Thyroid gland (tissue), 4 donors: Measurements from ENCODE around the gene WBP1L. TPM values are rescaled to one million over a fixed set of nuclear protein-coding genes. Genes with fewer than 3 reads are reported as not detected.

Experiments
- DNase-seq, 2 donors: peaks; one replicate each; pipeline ENCODE4 v3.0.0-alpha.2; 2019
- H3K27ac ChIP-seq, 3 donors: fragments of 200-600 bp; sonication (generic); 1 replicate in 2 of 3; 2 replicates in 1 of 3; pipeline ENCODE4 v1.5.1; 2016 to 2019; ENCODE audit warnings: mild to moderate bottlenecking in 1 of 3, moderate library complexity in 1 of 3
- H3K27me3 ChIP-seq: fragments of 200-600 bp; sonication (generic); one replicate; pipeline ENCODE4 v1.5.1; 2019
- H3K36me3 ChIP-seq, 2 donors: fragments of 200-600 bp; sonication (generic); one replicate each; pipeline ENCODE4 v1.5.1; 2016 to 2019
- H3K4me1 ChIP-seq, 2 donors: fragments of 200-600 bp; sonication (generic); one replicate each; pipeline ENCODE4 v1.5.1; 2017 to 2019
- H3K4me3 ChIP-seq, 3 donors: fragments of 200-600 bp; sonication (generic); replicated peaks in 1 of 3; 1 replicate in 2 of 3; 2 replicates in 1 of 3; pipeline ENCODE4 v1.5.1; 2016; ENCODE audit warnings: mild to moderate bottlenecking in 1 of 3
- H3K9me3 ChIP-seq: fragments of 200-600 bp; sonication (generic); one replicate; pipeline ENCODE4 v1.5.1; 2017
- CTCF ChIP-seq, 6 experiments: fragments of 200-600 bp in 3 of 6; fragments of 450-650 bp in 3 of 6; sonication (generic) in 3 of 6; IDR thresholded peaks; one replicate each; pipeline ENCODE4 v1.5.1; 2016 to 2019; ENCODE audit warnings: antibody characterized with exemption in 6 of 6, mild to moderate bottlenecking in 2 of 6, inconsistent platforms in 1 of 6, moderate library complexity in 1 of 6
- POLR2A ChIP-seq, 2 donors: fragments of 450-650 bp; IDR thresholded peaks; one replicate each; pipeline ENCODE4 v1.6.1; 2017; ENCODE audit warnings: antibody characterized with exemption in 2 of 2, mild to moderate bottlenecking in 2 of 2, moderate library complexity in 1 of 2
- WGBS, 2 donors: methylation state at CpG; one replicate each; pipeline ENCODE4 v1.1.5; 2017; 5-methylcytosine and 5-hydroxymethylcytosine counted together
- intact Hi-C: fragments of 100-400 bp; cut with DNase I; formaldehyde crosslinking; loops from one replicate; pipeline ENCODE4 v1.15.1; 2023
- total RNA-seq, 4 donors: library from RNA; depleted of rRNA; stranded (reverse); fragments of >200 nt; gene quantifications; one replicate each; pipeline ENCODE4 v1.2.3, GENCODE V29; 2016

Gene WBP1L
- total RNA-seq, 4 donors from 2014 or later: 194 to 384 (median 314) TPM

- 93 to 95% methylated on average over 4 of the region's 4 CpGs for WGBS, 2 donors
- peak overlapping the region; percentile 6 to 67 (median 53) for H3K27ac ChIP-seq
- H3K4me3 ChIP-seq: no peak overlapping the region
- intact Hi-C loops: no loop called here
- no peaks in the 10 kb centered on the region for H3K27me3 ChIP-seq
- H3K36me3 ChIP-seq: no peaks in the 10 kb centered on the region
- TF ChIP-seq POLR2A (IDR thresholded peaks at IDR 0.05) (no peak), CTCF (IDR thresholded peaks at IDR 0.05) (no peak)
- no peak for DNase-seq
- peaks cover 76 to 87% of the 10 kb centered on the region in 2 donors for H3K4me1 ChIP-seq
- no peaks in the 10 kb centered on the region for H3K9me3 ChIP-seq
Measured at GRCh38 chr10:102761981-102762380, 18.2 kb downstream of the WBP1L start.

GRCh38 chr10:102762401-102763015, 18.8 kb downstream of the WBP1L start:
- no peak for TF ChIP-seq CTCF (IDR thresholded peaks at IDR 0.05)
- no peaks in the 10 kb centered on the region for H3K36me3 ChIP-seq
- H3K4me1 ChIP-seq: peaks cover 78 to 87% of the 10 kb centered on the region in 2 donors
- 71 to 73% methylated on average over 7 of the region's 7 CpGs for WGBS, 2 donors
- no peaks in the 10 kb centered on the region for H3K27me3 ChIP-seq
- no peaks in the 10 kb centered on the region for H3K9me3 ChIP-seq
- DNase-seq: no peak
- intact Hi-C loops: no loop called here
- peak overlapping the region; percentile 3 to 53 (median 13) for H3K27ac ChIP-seq
- H3K4me3 ChIP-seq: no peak overlapping the region

GRCh38 chr10:102763037-102763607, 19.4 kb downstream of the WBP1L start:
- peaks cover 76 to 82% of the 10 kb centered on the region in 2 donors for H3K4me1 ChIP-seq
- H3K27ac ChIP-seq: peak overlapping the region; percentile 3 to 53 (median 13)

GRCh38 chr10:102764470-102765161, 20.9 kb downstream of the WBP1L start:
- TF ChIP-seq CTCF (IDR thresholded peaks at IDR 0.05) (no peak), POLR2A (IDR thresholded peaks at IDR 0.05) (no peak)
- intact Hi-C loops: no loop called here
- Histone ChIP-seq H3K27me3 (no peaks in the 10 kb centered on the region), H3K4me1 (peaks cover 72 to 77% of the 10 kb centered on the region in 2 donors), H3K27ac (peak overlapping the region; percentile 4 to 62 (median 37)), H3K36me3 (no peaks in the 10 kb centered on the region), H3K4me3 (no peak overlapping the region), H3K9me3 (no peaks in the 10 kb centered on the region)
- no peak for DNase-seq
- WGBS, 2 donors: 64 to 67% methylated on average over 6 of the region's 6 CpGs

More at GRCh38 chr10:102763037-102763607, 19.4 kb downstream of the WBP1L start:
- intact Hi-C loops: no loop called here
- 77 to 80% methylated on average over 7 of the region's 7 CpGs for WGBS, 2 donors
- peak; percentile 38 to 40 for DNase-seq
- TF ChIP-seq POLR2A (IDR thresholded peaks at IDR 0.05) (no peak), CTCF (IDR thresholded peaks at IDR 0.05) (no peak)
- no peak overlapping the region for H3K4me3 ChIP-seq
- no peaks in the 10 kb centered on the region for H3K36me3 ChIP-seq
- no peaks in the 10 kb centered on the region for H3K27me3 ChIP-seq
- H3K9me3 ChIP-seq: no peaks in the 10 kb centered on the region

GRCh38 chr10:102765336-102765735, 21.6 kb downstream of the WBP1L start:
- intact Hi-C loops: no loop called here
- Histone ChIP-seq H3K4me3 (no peak overlapping the region), H3K27me3 (no peaks in the 10 kb centered on the region), H3K27ac (peak overlapping the region in 2 of 3 donors; percentile 37 to 62), H3K4me1 (peaks cover 70 to 75% of the 10 kb centered on the region in 2 donors), H3K36me3 (no peaks in the 10 kb centered on the region), H3K9me3 (no peaks in the 10 kb centered on the region)
- WGBS, 2 donors: 59 to 68% methylated on average over 7 of the region's 7 CpGs
- TF ChIP-seq POLR2A (IDR thresholded peaks at IDR 0.05) (no peak), CTCF (IDR thresholded peaks at IDR 0.05) (no peak)
- DNase-seq: no peak
